Prostate gland (tissue), 2 donors: Measurements from ENCODE around the gene HSD17B1. TPM values are rescaled to one million over a fixed set of nuclear protein-coding genes. Genes with fewer than 3 reads are reported as not detected.

ENCODE experiments used
- DNase-seq: peaks from one replicate; pipeline ENCODE4 v3.0.0-alpha.2; 2019; ENCODE audit warnings: low spot score
- H3K27ac ChIP-seq, 2 donors: fragments of 200-600 bp; sonication (generic); 2 replicates each; pipeline ENCODE4 v1.5.1; 2017 to 2019
- H3K27me3 ChIP-seq: fragments of 200-600 bp; sonication (generic); replicated peaks from 2 replicates; pipeline ENCODE4 v1.5.1; 2019; ENCODE audit not compliant: insufficient read depth
- H3K36me3 ChIP-seq, 2 donors: fragments of 200-600 bp; sonication (generic); 1 replicate in 1 of 2; 2 replicates in 1 of 2; pipeline versions ENCODE4 v1.5.1 to v1.8.1; 2017 to 2019
- H3K4me1 ChIP-seq: fragments of 200-600 bp; sonication (generic); replicated peaks from 2 replicates; pipeline ENCODE4 v1.5.1; 2019
- H3K4me3 ChIP-seq, 2 donors: fragments of 200-600 bp; sonication (generic); 2 replicates each; pipeline ENCODE4 v1.5.1; 2017 to 2019
- H3K9me3 ChIP-seq: fragments of 200-600 bp; sonication (generic); 2 replicates; pipeline ENCODE4 v1.5.1; 2017
- CTCF ChIP-seq, 4 experiments: fragments of 200-600 bp in 2 of 4; fragments of 450-650 bp in 2 of 4; sonication (generic) in 2 of 4; IDR thresholded peaks; 1 replicate in 3 of 4; 2 replicates in 1 of 4; pipeline ENCODE4 v1.5.1; 2016 to 2019; ENCODE audit warnings: antibody characterized with exemption in 4 of 4, mild to moderate bottlenecking in 2 of 4, moderate library complexity in 2 of 4
- POLR2A ChIP-seq: fragments of 450-650 bp; IDR thresholded peaks from one replicate; pipeline ENCODE4 v1.6.1; 2016; ENCODE audit warnings: antibody characterized with exemption, mild to moderate bottlenecking
- POLR2AphosphoS5 ChIP-seq: sonication (generic); formaldehyde crosslinking; IDR thresholded peaks from one replicate; pipeline ENCODE4 v1.6.1; 2017; ENCODE audit warnings: antibody characterized with exemption
- WGBS: methylation state at CpG from one replicate; pipeline ENCODE4 v1.1.5; 2018; 5-methylcytosine and 5-hydroxymethylcytosine counted together
- intact Hi-C: fragments of 100-400 bp; cut with DNase I; formaldehyde crosslinking; loops from one replicate; pipeline ENCODE4 v1.14.2; 2022
- total RNA-seq, 2 donors: library from RNA; depleted of rRNA; stranded (reverse); fragments of >200 nt; gene quantifications; one replicate each; pipeline ENCODE4 v1.1.0, GENCODE V29; 2016

HSD17B1 gene
- total RNA-seq, 2 donors from 2014 or later, result 4.1 to 16.2 TPM

- no peaks in the 10 kb centered on the region for H3K27me3 ChIP-seq
- WGBS, result 42% methylated on average over 2 of the region's 2 CpGs
- intact Hi-C loops, result loop anchor here (10.0 kb wide), 1 partner anchor 185 kb away; the partner anchor contains the start of gene RAMP2
- TF ChIP-seq POLR2A, result no peak
- no peak for TF ChIP-seq CTCF (IDR thresholded peaks at IDR 0.05)
- no peak for TF ChIP-seq POLR2AphosphoS5
- no peak overlapping the region for H3K4me3 ChIP-seq
- peaks cover 14 to 27% of the 10 kb centered on the region in 2 donors for H3K36me3 ChIP-seq
- H3K27ac ChIP-seq, result no peak overlapping the region
- H3K4me1 ChIP-seq, result peaks cover 7% of the 10 kb centered on the region
- DNase-seq, result no peak
- H3K9me3 ChIP-seq, result no peaks in the 10 kb centered on the region
These were observed 27.2 kb downstream of the HSD17B1 start for GRCh38 chr17:42579794-42580551.

GRCh38 chr17:42581744-42582270 lies 29.1 kb downstream of the HSD17B1 start:
- WGBS, result 80% methylated on average over 7 of the region's 10 CpGs
- H3K36me3 ChIP-seq, result peaks cover 14 to 27% of the 10 kb centered on the region in 2 donors
- TF ChIP-seq POLR2A (no peak), CTCF (IDR thresholded peaks at IDR 0.05) (no peak), POLR2AphosphoS5 (no peak)
- no peaks in the 10 kb centered on the region for H3K9me3 ChIP-seq
- H3K4me1 ChIP-seq, result peaks cover 20% of the 10 kb centered on the region
- H3K27me3 ChIP-seq, result no peaks in the 10 kb centered on the region
- no peak overlapping the region for H3K27ac ChIP-seq
- no peak overlapping the region for H3K4me3 ChIP-seq
- no peak for DNase-seq
- intact Hi-C loops, result loop anchor here (10.0 kb wide), 1 partner anchor 183 kb away; the partner anchor contains the start of gene RAMP2

- Histone ChIP-seq H3K36me3 (peaks cover 14 to 30% of the 10 kb centered on the region in 2 donors), H3K27me3 (no peaks in the 10 kb centered on the region), H3K9me3 (no peaks in the 10 kb centered on the region), H3K27ac (peak overlapping the region in 1 of 2 donors; percentile 78), H3K4me1 (peaks cover 27% of the 10 kb centered on the region), H3K4me3 (no peak overlapping the region)
- intact Hi-C loops, result loop anchor here (10.0 kb wide), 1 partner anchor 180 kb away; the partner anchor contains the start of gene RAMP2
- TF ChIP-seq POLR2A (no peak), CTCF (IDR thresholded peaks at IDR 0.05) (no peak), POLR2AphosphoS5 (no peak)
- 80% methylated on average over 9 of the region's 9 CpGs for WGBS
- DNase-seq, result no peak
These were observed 32.2 kb downstream of the HSD17B1 start for GRCh38 chr17:42584880-42585279.

- H3K4me3 ChIP-seq, result no peak overlapping the region
- H3K27ac ChIP-seq, result peak overlapping the region; percentile 67 to 78
- TF ChIP-seq POLR2AphosphoS5 (no peak), POLR2A (no peak), CTCF (IDR thresholded peaks at IDR 0.05) (no peak)
- H3K27me3 ChIP-seq, result no peaks in the 10 kb centered on the region
- WGBS, result 6% methylated on average over 1 of the region's 1 CpG
- no peak for DNase-seq
- H3K4me1 ChIP-seq, result peaks cover 27% of the 10 kb centered on the region
- peaks cover 14 to 32% of the 10 kb centered on the region in 2 donors for H3K36me3 ChIP-seq
- no peaks in the 10 kb centered on the region for H3K9me3 ChIP-seq
- intact Hi-C loops, result loop anchor here (10.0 kb wide), 1 partner anchor 179 kb away; the partner anchor contains the start of gene RAMP2
These were observed 32.6 kb downstream of the HSD17B1 start for GRCh38 chr17:42585353-42585752.
